ENCODE results near the gene MTA1. TPM values are rescaled to one million over a fixed set of nuclear protein-coding genes. Genes with fewer than 3 reads are reported as not detected.

The MTA1 gene
- total RNA-seq, 1 donor from 2014 or later = 43.4 TPM

DNA sequence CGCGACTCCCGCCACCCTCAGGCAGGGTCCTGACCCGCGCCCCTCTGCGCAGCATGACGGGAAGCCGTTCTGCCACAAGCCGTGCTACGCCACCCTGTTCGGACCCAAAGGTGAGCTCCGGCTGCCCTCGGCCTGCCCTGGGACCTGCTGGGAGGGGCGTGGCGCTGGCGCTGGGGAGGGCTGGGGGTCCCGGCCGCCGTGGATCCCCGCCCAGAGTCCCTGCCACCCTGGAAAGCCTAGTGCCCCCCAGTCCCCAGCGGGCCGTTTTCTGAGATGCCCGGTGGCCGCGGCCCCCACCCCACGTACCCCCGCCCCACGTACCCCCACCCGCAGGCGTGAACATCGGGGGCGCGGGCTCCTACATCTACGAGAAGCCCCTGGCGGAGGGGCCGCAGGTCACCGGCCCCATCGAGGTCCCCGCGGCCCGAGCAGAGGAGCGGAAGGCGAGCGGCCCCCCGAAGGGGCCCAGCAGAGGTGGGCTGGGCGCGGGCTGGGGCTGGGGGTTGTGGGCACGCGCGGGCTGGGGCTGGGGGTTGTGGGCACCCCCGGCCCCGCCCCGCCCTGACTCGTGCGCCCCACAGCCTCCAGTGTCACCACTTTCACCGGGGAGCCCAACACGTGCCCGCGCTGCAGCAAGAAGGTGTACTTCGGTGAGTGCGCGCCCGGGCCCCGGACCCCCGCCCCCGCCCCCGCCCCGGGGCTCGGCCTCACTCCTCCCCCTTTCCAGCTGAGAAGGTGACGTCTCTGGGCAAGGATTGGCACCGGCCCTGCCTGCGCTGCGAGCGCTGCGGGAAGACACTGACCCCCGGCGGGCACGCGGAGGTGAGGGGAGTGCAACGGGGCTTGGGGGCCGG is 59.0 kb downstream of the MTA1 start:
- no peak for DNase-seq

DNA sequence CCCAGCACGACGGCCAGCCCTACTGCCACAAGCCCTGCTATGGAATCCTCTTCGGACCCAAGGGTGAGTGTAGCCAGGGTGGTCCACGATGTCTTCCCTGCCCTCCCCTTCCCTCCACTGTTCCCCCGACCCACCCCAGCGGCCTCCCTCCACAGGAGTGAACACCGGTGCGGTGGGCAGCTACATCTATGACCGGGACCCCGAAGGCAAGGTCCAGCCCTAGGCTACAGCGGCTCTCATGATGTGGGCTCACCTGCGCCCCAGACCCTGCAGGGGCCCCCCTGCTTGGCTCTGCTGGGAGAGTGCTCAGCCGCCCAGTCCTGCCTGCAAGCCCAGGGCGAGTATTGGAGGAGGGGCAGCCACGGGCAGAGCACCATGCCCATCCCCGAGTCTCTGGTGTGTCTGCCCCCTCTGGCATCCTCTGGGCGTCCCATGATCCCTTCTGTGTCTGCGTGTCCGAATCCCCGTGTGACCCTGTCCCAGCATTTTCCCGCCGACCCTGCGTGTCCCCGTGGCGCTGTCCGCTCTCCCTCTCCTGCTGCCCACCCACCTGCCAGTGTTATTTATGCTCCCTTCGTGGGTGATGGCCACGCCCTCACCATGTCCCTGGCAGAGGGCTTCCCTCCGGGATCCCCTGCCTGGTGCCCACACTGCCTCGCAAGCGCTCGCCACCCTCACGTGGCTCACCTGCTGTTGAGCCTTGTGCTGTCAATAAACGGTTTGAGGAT is 60.0 kb downstream of the MTA1 start:
- no peak for DNase-seq

DNA sequence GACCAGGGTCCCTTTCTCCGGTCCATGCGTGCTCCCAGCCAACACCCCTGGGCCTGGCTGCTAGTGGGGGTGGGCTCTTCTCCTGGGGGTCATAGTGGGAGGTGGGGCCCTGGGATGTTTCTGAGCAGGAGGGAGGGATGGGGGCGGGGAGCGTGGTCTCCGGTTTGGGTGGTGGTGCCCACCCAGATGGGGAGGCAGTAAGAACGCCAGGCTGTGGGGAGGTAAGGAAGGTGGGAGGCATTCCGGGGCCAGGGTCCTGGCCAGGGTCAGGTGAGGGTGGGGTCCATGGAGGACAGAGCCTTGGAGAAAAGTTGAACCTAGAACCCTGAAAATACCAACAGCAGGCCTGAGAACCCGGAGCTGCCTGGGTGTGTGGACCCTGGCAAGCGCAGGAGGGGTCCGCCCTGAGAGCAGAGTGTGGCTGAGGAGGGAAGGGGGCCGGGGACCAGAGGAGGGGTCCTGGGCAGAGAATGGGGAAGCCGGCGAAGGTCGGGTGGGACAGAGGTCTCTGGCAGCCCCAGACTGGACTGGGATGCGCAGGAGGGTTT is 60.6 kb downstream of the MTA1 start:
- DNase-seq = no peak

DNA sequence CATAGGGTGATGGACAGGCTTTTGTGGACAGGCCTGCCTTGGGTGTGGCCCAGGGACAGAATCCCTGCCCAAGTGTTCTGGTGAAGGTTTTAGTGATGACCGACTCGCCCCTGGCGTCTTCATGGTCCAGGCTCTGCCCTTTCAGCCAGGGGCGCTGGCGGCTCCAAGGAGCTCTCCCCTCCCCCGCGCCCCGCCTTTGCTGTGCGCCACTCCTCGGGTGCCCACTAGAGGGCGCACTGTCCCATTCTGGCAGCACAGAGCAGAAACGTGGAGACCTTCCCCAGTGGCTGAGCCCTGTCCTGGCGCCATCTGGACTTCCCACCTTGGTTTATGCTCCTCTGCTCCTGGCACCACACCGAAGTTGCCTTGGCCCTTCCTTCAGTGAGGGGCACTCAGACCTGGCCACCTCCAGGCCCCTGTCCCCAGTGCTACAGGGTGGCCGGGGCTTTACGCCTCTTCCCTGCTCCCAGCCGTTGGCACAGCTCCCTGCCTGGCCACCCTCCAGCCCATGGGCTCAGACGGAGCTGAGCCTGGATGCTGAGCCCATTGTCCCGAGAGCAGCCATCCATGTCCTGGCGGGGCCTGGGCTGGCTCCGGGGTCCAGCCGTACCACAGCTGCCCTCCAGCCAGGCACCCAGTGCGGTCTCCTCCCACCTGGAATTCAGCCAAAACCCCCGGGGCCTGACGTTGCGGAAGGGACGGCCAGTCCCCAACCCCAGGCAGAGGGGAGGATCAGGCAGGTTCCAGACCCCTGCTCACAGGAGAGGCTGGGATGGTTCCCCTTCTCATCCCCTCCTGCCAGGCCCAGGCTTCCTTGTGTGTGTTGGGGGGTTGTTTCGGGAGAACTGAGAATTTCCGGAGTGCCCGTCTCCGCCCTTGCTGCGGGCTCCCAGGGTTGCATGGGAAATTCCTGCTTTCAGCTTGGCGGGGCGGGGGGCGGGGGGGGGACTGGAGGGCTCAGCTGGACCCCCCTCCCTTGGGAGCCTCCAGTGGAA is 61.5 kb downstream of the MTA1 start:
- DNase-seq = peak; percentile 95

- DNase-seq = peak; percentile 99
Measured at GRCh38 chr14:105481886-105482457, 62.3 kb downstream of the MTA1 start.

GRCh38 chr14:105482486-105483110 is 63.0 kb downstream of the MTA1 start:
- DNase-seq = no peak

DNA sequence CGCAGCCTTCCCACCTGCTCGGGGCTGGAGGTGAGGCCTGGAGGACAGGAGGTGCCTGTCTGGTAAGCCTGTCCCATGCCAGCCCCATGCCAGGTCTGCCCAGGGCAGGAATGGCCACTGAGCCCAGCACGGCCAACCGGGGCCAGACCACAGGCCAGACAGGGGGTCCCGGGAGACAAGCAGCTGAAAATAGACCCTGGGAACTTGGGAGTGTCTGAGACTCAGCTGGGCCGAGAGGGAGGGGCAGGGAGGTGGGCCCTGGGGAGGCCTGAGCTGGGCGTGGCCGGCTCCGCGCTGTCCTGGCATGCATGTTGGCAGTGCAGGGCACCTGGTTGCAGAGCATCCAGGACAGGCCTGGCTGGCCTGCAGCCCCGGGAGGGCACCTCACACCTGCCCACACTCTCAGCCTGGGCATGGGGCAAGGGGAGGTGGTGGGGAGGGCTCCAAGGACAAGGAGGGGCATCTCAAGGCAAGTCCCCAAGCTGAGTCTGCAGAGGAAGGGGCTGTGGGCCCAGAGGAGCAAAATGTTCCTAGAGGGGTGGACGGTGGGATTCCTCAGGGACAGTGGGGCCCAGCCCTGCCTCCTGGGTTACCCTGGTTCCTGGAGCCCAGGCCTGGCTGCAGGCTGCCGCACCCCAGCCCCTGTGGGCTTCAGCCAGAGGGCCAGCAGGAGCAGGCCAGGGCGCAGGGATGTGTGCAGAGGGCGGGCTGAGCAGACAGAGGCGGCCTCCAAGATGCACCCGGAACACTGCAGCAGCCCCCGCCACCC is 63.9 kb downstream of the MTA1 start:
- no peak for DNase-seq

GRCh38 chr14:105484069-105484996 is 64.7 kb downstream of the MTA1 start:
- DNase-seq = peak; percentile 64

DNA sequence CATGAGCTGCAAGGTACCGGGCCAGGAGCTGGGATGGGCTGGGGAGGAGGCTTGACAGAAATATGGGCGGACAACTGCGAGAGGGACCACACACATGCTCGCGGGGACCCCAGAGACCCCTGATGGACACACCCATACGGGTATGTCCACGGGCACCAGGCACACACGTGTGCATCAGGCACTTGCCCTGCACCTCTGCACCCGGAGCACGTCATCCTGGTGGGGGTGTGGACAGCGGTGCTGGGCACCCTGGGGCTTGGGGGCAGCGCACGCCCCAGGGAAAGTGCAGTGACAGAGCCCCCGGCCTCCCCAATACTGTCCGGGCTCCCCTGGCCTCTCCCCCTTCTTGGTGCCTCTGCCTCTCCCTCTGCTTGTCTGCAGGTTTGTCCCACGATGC is 65.4 kb downstream of the MTA1 start:
- no peak for DNase-seq

GRCh38 chr14:105485739-105486162 is 66.1 kb downstream of the MTA1 start:
- peak; percentile 65 for DNase-seq

DNA sequence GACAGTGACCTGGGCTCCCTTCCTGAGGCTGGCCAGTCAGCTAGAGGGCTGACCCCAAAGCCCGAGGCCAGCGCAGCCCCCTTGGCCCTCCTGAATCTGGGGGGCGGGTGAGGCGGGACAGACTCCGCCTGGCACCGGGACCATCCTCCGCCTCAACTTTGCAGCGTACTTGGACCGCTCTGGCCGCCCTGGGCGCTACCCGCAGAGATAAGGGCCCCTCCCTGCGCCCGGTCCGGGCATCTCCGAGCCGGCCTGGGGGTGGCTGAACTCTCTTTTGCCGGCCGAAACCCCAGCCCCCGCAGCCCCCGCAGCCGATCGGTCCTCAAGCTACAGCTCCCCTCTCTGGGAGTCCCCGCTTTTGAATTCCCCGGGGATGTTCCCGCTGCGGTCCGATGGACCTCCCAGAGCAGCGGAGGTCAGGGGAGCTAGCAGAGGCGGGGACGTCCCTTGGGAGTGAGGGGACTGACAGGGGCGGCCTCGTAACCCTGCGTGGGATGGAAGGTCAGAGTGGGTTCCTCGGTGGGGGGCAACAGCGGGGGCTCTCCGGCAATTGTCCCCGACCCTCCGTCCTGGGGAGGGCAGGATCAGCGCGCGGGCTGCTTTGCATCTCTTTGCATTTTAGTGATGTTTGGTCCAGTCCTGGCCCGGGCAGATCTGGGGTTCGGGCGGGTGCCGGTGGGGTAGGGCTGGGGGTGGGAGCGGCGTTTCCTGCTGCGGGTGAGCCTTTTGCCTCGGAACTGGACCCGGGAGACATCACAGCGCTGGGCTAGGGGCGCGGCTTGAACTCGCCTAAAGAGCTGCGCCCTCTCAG is 66.7 kb downstream of the MTA1 start, which contains the start of gene CRIP1:
Gene CRIP1 (plus strand): TSS at position 724 of the 811 bp plus-strand sequence. CDS start 374 bp downstream, outside the sequence.
- no peak for DNase-seq

- no peak for DNase-seq
Measured at GRCh38 chr14:105486974-105487448, 67.4 kb downstream of the MTA1 start.

DNA sequence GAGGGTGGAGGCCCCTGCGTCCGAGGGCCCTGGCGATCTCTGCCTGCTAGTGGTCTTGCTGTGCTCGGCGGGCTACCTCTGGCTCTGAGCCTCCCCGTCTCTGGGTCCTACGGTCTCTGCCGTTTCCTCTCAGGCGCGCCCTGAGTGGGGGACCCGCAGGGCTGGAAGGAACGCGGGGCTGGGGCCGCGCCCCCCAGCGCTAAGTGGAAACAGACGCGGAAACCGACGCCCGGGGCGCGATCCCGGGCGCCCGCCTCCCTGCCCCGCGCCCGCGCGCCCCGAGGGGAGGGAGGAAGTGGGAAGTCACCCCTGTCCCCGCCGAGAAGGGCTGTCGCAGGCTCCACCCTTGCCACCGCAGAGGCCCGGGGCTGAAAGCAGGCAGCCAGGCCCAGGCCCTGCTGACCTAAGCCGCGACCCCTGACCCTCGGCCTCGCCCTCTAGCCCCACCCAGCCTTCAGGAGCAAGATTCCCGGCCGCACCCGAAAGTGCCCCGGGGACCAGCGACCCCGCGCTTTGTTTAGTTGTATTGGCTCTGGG is 67.9 kb downstream of the MTA1 start:
- DNase-seq = no peak

- no peak for DNase-seq
Measured at GRCh38 chr14:105487986-105488777, 68.6 kb downstream of the MTA1 start.

DNA sequence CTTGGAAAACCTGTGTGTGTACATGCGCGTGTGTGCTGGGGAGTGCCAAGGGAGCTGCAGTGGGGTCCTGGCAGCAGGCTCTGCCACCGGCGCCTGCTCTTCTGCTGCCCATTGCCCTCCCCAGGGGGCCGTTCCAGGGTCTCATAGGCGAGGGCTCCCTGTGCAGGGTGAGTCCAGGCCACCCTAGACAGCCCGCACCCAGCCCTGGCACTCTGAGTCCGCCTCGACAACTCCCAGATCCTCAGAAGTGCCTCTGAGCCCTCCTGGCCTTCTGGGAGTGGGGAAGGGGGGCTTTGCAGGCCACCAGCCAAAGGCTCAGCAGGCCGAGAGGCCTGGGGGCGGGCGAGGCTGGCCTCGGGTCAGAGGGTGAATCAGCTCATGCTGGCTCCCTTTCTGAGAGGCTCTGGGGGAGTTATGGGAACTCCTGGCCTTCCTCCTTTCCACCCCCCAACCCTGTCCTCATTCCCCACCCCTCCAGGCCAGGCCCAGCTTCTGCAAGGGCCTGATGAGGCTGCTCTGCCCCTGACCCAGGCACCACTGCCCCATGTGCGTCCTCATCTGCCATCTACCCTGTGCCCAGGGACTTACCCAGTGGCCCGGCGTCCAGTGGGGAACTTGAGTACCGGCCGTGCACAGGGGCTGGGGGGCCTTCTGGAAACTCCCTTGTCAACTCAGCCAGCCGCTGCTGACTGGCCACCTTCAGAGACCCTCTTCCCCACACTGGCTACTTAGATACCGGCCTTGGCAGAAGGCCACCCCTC is 69.3 kb downstream of the MTA1 start:
- no peak for DNase-seq

DNA sequence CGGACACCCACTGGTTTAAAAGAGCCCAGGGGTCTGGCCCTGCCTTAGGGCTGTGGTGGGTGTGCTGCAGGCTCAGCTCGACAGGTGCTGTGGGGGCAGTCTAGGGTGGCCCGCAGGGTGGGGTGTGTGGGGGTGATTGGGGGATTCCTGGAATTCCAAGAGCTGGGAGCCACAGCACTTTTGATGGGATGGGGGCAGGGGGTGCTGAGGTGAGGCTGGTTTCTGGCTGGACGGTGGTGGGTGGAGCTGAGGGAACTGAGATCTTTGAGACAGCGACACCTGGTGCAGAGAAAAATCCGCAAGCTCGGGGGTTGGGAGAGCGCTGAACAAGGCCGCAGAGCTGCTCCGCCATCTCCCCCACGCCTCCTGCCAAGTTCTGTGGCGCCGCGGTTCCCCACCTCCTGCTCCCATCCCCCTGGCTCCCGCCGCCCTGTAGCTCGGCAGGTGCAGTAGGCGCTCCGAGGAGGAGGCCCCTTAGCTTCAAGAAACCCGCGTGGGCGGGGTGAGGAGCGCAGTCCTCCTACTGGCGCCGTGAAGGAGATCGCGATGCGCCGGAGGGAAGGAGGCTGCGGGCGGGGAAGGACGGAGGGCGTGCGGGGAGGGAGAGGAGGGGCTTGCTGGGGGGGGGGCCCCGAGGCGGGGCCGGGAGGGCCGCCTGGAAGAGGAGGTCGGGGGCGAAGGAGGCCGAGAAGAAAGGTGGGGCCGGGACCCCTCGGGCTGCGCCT is 70.1 kb downstream of the MTA1 start:
- DNase-seq = peak; percentile 93
